HepG2 (cell line): ENCODE measurements around the gene PROX2.

Source experiments
- BRD4 ChIP-seq: sonication (generic); formaldehyde crosslinking; IDR thresholded peaks from 2 replicates; pipeline ENCODE4 v1.4.0; 2020; ENCODE audit warnings: missing genetic modification reagents
- DMAP1 ChIP-seq: IDR thresholded peaks from 2 replicates; pipeline ENCODE4 v1.6.1; 2016
- EZH2 ChIP-seq: conservative IDR thresholded peaks from 2 replicates; pipeline ENCODE4 v1.6.1; 2012; ENCODE audit warnings: mild to moderate bottlenecking, low read depth, low read length, moderate library complexity
- IRX3 ChIP-seq: sonication (generic); formaldehyde crosslinking; IDR thresholded peaks from 2 replicates; pipeline ENCODE4 v1.8.1; 2023; ENCODE audit warnings: mild to moderate bottlenecking, low read depth, missing genetic modification reagents, borderline replicate concordance
- KLF6 ChIP-seq: IDR thresholded peaks from 2 replicates; pipeline ENCODE4 v1.8.0; 2016; ENCODE audit warnings: missing biosample characterization, missing genetic modification reagents
- POLR2AphosphoS5 ChIP-seq: IDR thresholded peaks from 2 replicates; pipeline ENCODE4 v1.6.1; 2012; ENCODE audit warnings: low read depth, low read length
- SMAD1 ChIP-seq: sonication (generic); formaldehyde crosslinking; IDR thresholded peaks from 2 replicates; pipeline ENCODE4 v1.4.0; 2020; ENCODE audit warnings: missing genetic modification reagents, low read depth, mild to moderate bottlenecking, borderline replicate concordance
- ZNF274 ChIP-seq: sonication (generic); formaldehyde crosslinking; IDR thresholded peaks from 2 replicates; pipeline ENCODE4 v1.5.1; 2020; ENCODE audit warnings: mild to moderate bottlenecking, missing genetic modification reagents
- ZNF674 ChIP-seq: sonication (generic); formaldehyde crosslinking; IDR thresholded peaks from 2 replicates; pipeline ENCODE4 v1.5.0; 2020; ENCODE audit warnings: low read depth, mild to moderate bottlenecking, missing genetic modification reagents
- TF ChIP-seq, protein P1 (sequence below): sonication (generic); formaldehyde crosslinking; IDR thresholded peaks from 2 replicates; pipeline ENCODE4 v1.9.0; 2021; ENCODE audit warnings: missing genetic modification reagents, borderline replicate concordance
- TF ChIP-seq, protein P2 (sequence below): sonication (generic); formaldehyde crosslinking; IDR thresholded peaks from 2 replicates; pipeline ENCODE4 v1.5.0; 2020; ENCODE audit warnings: mild to moderate bottlenecking, missing genetic modification reagents, moderate library complexity

DNA sequence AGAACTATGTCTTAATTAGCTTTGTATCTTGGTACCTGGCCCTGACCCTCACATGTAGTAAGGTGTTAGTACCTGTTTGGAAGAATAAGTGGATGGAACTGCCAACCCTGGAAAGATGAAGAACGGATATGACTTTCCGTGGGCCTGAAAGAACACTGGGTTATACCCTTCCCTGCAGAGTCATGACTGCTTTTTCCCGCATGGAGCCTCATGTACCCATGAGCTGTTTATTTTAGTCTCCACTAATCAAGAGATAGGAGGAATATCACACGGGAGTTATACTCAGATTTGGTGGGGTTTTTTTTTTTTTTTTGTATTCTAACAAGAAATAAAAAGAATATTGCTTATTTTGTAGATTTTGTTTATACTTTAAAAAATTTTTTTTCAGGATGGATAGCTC lies 21.7 kb upstream of the PROX2 start:
- TF ChIP-seq SMAD1 (no peak), ZNF674 (CRISPR knock-in tag) (no peak), EZH2 (no peak), KLF6 (no peak), BRD4 (CRISPR knock-in tag) (no peak), ZNF274 (no peak), IRX3 (CRISPR knock-in tag) (no peak), DMAP1 (CRISPR knock-in tag) (no peak), POLR2AphosphoS5 (no peak)
- TF ChIP-seq, protein P1, sequence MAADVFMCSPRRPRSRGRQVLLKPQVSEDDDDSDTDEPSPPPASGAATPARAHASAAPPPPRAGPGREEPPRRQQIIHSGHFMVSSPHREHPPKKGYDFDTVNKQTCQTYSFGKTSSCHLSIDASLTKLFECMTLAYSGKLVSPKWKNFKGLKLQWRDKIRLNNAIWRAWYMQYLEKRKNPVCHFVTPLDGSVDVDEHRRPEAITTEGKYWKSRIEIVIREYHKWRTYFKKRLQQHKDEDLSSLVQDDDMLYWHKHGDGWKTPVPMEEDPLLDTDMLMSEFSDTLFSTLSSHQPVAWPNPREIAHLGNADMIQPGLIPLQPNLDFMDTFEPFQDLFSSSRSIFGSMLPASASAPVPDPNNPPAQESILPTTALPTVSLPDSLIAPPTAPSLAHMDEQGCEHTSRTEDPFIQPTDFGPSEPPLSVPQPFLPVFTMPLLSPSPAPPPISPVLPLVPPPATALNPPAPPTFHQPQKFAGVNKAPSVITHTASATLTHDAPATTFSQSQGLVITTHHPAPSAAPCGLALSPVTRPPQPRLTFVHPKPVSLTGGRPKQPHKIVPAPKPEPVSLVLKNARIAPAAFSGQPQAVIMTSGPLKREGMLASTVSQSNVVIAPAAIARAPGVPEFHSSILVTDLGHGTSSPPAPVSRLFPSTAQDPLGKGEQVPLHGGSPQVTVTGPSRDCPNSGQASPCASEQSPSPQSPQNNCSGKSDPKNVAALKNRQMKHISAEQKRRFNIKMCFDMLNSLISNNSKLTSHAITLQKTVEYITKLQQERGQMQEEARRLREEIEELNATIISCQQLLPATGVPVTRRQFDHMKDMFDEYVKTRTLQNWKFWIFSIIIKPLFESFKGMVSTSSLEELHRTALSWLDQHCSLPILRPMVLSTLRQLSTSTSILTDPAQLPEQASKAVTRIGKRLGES, result no peak
- TF ChIP-seq, protein P2, sequence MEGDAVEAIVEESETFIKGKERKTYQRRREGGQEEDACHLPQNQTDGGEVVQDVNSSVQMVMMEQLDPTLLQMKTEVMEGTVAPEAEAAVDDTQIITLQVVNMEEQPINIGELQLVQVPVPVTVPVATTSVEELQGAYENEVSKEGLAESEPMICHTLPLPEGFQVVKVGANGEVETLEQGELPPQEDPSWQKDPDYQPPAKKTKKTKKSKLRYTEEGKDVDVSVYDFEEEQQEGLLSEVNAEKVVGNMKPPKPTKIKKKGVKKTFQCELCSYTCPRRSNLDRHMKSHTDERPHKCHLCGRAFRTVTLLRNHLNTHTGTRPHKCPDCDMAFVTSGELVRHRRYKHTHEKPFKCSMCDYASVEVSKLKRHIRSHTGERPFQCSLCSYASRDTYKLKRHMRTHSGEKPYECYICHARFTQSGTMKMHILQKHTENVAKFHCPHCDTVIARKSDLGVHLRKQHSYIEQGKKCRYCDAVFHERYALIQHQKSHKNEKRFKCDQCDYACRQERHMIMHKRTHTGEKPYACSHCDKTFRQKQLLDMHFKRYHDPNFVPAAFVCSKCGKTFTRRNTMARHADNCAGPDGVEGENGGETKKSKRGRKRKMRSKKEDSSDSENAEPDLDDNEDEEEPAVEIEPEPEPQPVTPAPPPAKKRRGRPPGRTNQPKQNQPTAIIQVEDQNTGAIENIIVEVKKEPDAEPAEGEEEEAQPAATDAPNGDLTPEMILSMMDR (CRISPR knock-in tag), result no peak
